WTC11 (cell line): ENCODE results near the gene THSD4.

Experiments used
- GABPB1 ChIP-seq: sonication (generic); formaldehyde crosslinking; IDR thresholded peaks from 2 replicates; pipeline ENCODE4 v1.8.1; 2023; ENCODE audit warnings: mild to moderate bottlenecking, missing genetic modification reagents
- NFE2L1 ChIP-seq: sonication (generic); formaldehyde crosslinking; IDR thresholded peaks from 2 replicates; pipeline ENCODE4 v1.8.1; 2023; ENCODE audit warnings: missing genetic modification reagents
- ZNF219 ChIP-seq: sonication (generic); formaldehyde crosslinking; IDR thresholded peaks from 2 replicates; pipeline ENCODE4 v1.8.0; 2023; ENCODE audit warnings: missing genetic modification reagents, mild to moderate bottlenecking, borderline replicate concordance
- TF ChIP-seq, protein P1 (sequence below): fragments of 200-600 bp; IDR thresholded peaks from 2 replicates; pipeline ENCODE4 v1.8.0; 2022; ENCODE audit warnings: antibody characterized with exemption
- TF ChIP-seq, protein P2 (sequence below): sonication (generic); formaldehyde crosslinking; conservative IDR thresholded peaks from 2 replicates; pipeline ENCODE4 v1.8.1; 2022; ENCODE audit warnings: mild to moderate bottlenecking, missing genetic modification reagents
- TF ChIP-seq, protein P3 (sequence below): sonication (generic); formaldehyde crosslinking; IDR thresholded peaks from 2 replicates; pipeline ENCODE4 v1.8.0; 2022; ENCODE audit warnings: mild to moderate bottlenecking, missing genetic modification reagents
- TF ChIP-seq, protein P4 (sequence below): sonication (generic); formaldehyde crosslinking; IDR thresholded peaks from 2 replicates; pipeline ENCODE4 v1.8.1; 2022; ENCODE audit warnings: low read depth, mild to moderate bottlenecking, moderate library complexity, missing genetic modification reagents, borderline replicate concordance

DNA sequence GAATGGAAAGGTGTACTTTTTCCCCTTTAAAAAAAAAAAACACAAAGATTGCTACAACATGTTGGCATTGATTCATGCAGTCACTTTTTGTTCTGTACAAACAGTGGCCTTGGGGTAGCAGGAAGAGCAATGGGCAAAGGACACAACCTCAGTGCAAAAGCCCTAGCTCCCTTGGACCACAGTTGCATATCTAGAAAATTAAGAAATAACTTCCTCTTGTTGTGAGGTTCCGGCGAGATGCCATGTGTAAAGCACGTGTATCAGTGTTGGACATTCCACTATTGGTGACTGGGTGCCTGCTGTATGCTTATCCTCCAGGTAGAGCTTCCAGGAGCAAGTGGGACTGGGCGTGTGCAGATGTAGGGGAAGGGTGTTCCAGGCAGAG lies 164.5 kb downstream of the THSD4 start:
- TF ChIP-seq, protein P1, sequence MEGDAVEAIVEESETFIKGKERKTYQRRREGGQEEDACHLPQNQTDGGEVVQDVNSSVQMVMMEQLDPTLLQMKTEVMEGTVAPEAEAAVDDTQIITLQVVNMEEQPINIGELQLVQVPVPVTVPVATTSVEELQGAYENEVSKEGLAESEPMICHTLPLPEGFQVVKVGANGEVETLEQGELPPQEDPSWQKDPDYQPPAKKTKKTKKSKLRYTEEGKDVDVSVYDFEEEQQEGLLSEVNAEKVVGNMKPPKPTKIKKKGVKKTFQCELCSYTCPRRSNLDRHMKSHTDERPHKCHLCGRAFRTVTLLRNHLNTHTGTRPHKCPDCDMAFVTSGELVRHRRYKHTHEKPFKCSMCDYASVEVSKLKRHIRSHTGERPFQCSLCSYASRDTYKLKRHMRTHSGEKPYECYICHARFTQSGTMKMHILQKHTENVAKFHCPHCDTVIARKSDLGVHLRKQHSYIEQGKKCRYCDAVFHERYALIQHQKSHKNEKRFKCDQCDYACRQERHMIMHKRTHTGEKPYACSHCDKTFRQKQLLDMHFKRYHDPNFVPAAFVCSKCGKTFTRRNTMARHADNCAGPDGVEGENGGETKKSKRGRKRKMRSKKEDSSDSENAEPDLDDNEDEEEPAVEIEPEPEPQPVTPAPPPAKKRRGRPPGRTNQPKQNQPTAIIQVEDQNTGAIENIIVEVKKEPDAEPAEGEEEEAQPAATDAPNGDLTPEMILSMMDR, result no peak
- no peak for TF ChIP-seq NFE2L1
- no peak for TF ChIP-seq ZNF219 (CRISPR knock-in tag)
- TF ChIP-seq, protein P2, sequence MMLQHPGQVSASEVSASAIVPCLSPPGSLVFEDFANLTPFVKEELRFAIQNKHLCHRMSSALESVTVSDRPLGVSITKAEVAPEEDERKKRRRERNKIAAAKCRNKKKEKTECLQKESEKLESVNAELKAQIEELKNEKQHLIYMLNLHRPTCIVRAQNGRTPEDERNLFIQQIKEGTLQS, result no peak
- no peak for TF ChIP-seq GABPB1 (CRISPR knock-in tag)
- TF ChIP-seq, protein P3, sequence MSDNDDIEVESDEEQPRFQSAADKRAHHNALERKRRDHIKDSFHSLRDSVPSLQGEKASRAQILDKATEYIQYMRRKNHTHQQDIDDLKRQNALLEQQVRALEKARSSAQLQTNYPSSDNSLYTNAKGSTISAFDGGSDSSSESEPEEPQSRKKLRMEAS (CRISPR knock-in tag), result no peak
- TF ChIP-seq, protein P4, sequence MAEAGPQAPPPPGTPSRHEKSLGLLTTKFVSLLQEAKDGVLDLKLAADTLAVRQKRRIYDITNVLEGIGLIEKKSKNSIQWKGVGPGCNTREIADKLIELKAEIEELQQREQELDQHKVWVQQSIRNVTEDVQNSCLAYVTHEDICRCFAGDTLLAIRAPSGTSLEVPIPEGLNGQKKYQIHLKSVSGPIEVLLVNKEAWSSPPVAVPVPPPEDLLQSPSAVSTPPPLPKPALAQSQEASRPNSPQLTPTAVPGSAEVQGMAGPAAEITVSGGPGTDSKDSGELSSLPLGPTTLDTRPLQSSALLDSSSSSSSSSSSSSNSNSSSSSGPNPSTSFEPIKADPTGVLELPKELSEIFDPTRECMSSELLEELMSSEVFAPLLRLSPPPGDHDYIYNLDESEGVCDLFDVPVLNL (CRISPR knock-in tag), result no peak
